GM03348 (cell line): ENCODE data around the gene SCARB2.

Experiments used
- DNase-seq: peaks from one replicate; pipeline ENCODE4 v3.0.0; 2012; ENCODE audit warnings: low spot score

SCARB2 gene

GRCh38 chr4:76148142-76148865, 65.3 kb downstream of the SCARB2 start, which contains the start of gene NUP54:
TSS of gene NUP54 (minus strand) at chr4:76148397. CDS start at chr4:76148374, 23 bp downstream.
- peak; percentile 97 for DNase-seq

GRCh38 chr4:76147454-76148141, 66.0 kb downstream of the SCARB2 start:
- DNase-seq, result peak; percentile 86

- DNase-seq, result no peak
These were observed 69.1 kb downstream of the SCARB2 start for GRCh38 chr4:76144546-76144945.

GRCh38 chr4:76141241-76141640, 72.4 kb downstream of the SCARB2 start:
- no peak for DNase-seq

- DNase-seq, result no peak
These were observed 85.9 kb downstream of the SCARB2 start for GRCh38 chr4:76127754-76128153.

- DNase-seq, result no peak
These were observed 87.8 kb downstream of the SCARB2 start for GRCh38 chr4:76125816-76126215.

- no peak for DNase-seq
These were observed 93.4 kb downstream of the SCARB2 start for GRCh38 chr4:76120199-76120598.

GRCh38 chr4:76117536-76117935, 96.1 kb downstream of the SCARB2 start:
- no peak for DNase-seq

GRCh38 chr4:76116821-76117220, 96.8 kb downstream of the SCARB2 start:
- no peak for DNase-seq
